ENCODE measurements around the gene TPCN2.
"Not testable (repeated sequence)": the region's sequence is repeated elsewhere in the genome, so short reads cannot be mapped to it uniquely, and the experiment has no call there.

TPCN2 gene

GRCh38 chr11:69076977-69077376 is 28.2 kb downstream of the TPCN2 start:
- DNase-seq: not testable (repeated sequence)

- no peak for DNase-seq
These were observed 29.8 kb downstream of the TPCN2 start for GRCh38 chr11:69078508-69078907.

GRCh38 chr11:69078930-69079605 is 30.3 kb downstream of the TPCN2 start:
- DNase-seq: no peak

GRCh38 chr11:69079661-69080256 is 31.0 kb downstream of the TPCN2 start:
- DNase-seq: no peak

GRCh38 chr11:69080257-69080995 is 31.7 kb downstream of the TPCN2 start:
- no peak for DNase-seq

- no peak for DNase-seq
These were observed 32.4 kb downstream of the TPCN2 start for GRCh38 chr11:69081180-69081579.

GRCh38 chr11:69083531-69084247 is 35.0 kb downstream of the TPCN2 start:
- no peak for DNase-seq

GRCh38 chr11:69084371-69084770 is 35.6 kb downstream of the TPCN2 start:
- no peak for DNase-seq

GRCh38 chr11:69085490-69086095 is 36.9 kb downstream of the TPCN2 start:
- DNase-seq: no peak

- no peak for DNase-seq
These were observed 37.7 kb downstream of the TPCN2 start for GRCh38 chr11:69086152-69087132.

GRCh38 chr11:69087133-69087524 is 38.4 kb downstream of the TPCN2 start:
- DNase-seq: no peak

GRCh38 chr11:69087811-69088210 is 39.1 kb downstream of the TPCN2 start:
- no peak for DNase-seq

- DNase-seq: peak; percentile 72
These were observed 40.0 kb downstream of the TPCN2 start for GRCh38 chr11:69088676-69089146.

GRCh38 chr11:69089258-69089657 is 40.5 kb downstream of the TPCN2 start:
- DNase-seq: peak; percentile 83

- no peak for DNase-seq
These were observed 43.0 kb downstream of the TPCN2 start for GRCh38 chr11:69091638-69092165.

- DNase-seq: no peak
These were observed 43.5 kb downstream of the TPCN2 start for GRCh38 chr11:69092263-69092662.

GRCh38 chr11:69093106-69093505 is 44.4 kb downstream of the TPCN2 start:
- DNase-seq: no peak

GRCh38 chr11:69094111-69094914 is 45.6 kb downstream of the TPCN2 start:
- DNase-seq: no peak

GRCh38 chr11:69094915-69095290 is 46.2 kb downstream of the TPCN2 start:
- DNase-seq: no peak

GRCh38 chr11:69095300-69095699 is 46.6 kb downstream of the TPCN2 start:
- DNase-seq: no peak

GRCh38 chr11:69096473-69096872 is 47.7 kb downstream of the TPCN2 start:
- no peak for DNase-seq

All from fibroblast of upper back skin (primary cell).